NB4 (cell line): ENCODE measurements around the gene MYBL2.

ENCODE experiments used
- DNase-seq: peaks from one replicate; pipeline ENCODE4 v3.0.0; 2010; ENCODE audit warnings: low read depth
- H3K4me3 ChIP-seq: one replicate; pipeline ENCODE4 v1.5.1; 2011; ENCODE audit warnings: mild to moderate bottlenecking, low read depth, low read length, moderate library complexity
- MYC ChIP-seq: IDR thresholded peaks from 2 replicates; pipeline ENCODE4 v1.6.1; 2011; ENCODE audit warnings: low read depth, low read length
- POLR2A ChIP-seq: IDR thresholded peaks from 2 replicates; pipeline ENCODE4 v1.6.1; 2011; ENCODE audit warnings: mild to moderate bottlenecking; ENCODE audit not compliant: insufficient read length; ENCODE audit errors: extremely low read depth
- TF ChIP-seq, protein P1 (sequence below): IDR thresholded peaks from 2 replicates; pipeline ENCODE4 v1.6.1; 2011; ENCODE audit warnings: low read depth, low read length
- TF ChIP-seq, protein P2 (sequence below): IDR thresholded peaks from one replicate; pipeline ENCODE4 v1.5.1; 2012; ENCODE audit warnings: low read depth, low read length

MYBL2 gene

DNA sequence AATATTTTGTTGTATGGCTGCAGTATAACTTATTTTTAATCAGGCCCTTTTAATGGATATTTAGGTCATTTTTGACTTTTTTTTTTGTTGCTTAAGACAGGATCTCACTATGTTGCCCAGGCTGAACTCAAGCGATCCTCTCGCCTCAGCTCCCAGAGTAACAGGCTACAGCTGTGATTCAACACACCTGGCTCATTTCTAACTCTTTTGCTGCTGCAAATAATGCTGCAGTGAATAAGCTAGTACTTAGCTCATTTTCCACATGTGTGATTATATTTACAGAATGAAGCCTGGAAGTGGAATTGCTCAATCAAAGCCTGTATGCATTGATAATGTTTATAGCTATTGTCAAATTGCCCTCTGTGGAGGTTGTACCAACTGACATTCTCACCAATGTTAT lies 58.8 kb downstream of the MYBL2 start:
- DNase-seq, result peak; percentile 28
- TF ChIP-seq POLR2A (no peak), MYC (no peak)
- TF ChIP-seq, protein P1, sequence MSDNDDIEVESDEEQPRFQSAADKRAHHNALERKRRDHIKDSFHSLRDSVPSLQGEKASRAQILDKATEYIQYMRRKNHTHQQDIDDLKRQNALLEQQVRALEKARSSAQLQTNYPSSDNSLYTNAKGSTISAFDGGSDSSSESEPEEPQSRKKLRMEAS, result no peak
- TF ChIP-seq, protein P2, sequence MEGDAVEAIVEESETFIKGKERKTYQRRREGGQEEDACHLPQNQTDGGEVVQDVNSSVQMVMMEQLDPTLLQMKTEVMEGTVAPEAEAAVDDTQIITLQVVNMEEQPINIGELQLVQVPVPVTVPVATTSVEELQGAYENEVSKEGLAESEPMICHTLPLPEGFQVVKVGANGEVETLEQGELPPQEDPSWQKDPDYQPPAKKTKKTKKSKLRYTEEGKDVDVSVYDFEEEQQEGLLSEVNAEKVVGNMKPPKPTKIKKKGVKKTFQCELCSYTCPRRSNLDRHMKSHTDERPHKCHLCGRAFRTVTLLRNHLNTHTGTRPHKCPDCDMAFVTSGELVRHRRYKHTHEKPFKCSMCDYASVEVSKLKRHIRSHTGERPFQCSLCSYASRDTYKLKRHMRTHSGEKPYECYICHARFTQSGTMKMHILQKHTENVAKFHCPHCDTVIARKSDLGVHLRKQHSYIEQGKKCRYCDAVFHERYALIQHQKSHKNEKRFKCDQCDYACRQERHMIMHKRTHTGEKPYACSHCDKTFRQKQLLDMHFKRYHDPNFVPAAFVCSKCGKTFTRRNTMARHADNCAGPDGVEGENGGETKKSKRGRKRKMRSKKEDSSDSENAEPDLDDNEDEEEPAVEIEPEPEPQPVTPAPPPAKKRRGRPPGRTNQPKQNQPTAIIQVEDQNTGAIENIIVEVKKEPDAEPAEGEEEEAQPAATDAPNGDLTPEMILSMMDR, result no peak
- H3K4me3 ChIP-seq, result no peak overlapping the region

DNA sequence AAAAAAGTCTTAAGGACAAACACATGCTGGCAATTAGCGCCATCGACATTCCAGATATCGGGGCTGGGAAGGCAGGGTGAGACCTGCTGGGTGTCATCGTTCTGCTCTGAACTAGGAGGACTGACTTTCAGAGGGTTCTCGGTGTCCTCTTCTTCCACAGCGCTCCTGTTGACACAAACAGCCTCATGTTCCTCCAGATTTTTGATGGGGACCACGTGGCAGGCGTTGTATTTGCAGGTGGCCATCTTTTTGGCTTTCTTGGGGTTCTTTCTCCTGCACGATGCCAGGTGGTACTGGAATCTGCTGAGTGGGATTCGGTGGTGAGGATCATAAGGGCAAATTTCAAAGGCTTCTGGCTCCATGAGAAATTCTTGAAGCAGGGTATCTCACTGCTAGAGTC lies 59.4 kb downstream of the MYBL2 start:
- TF ChIP-seq POLR2A (no peak), MYC (no peak)
- TF ChIP-seq, protein P2, result no peak
- TF ChIP-seq, protein P1, result no peak
- no peak for DNase-seq
- no peak overlapping the region for H3K4me3 ChIP-seq

DNA sequence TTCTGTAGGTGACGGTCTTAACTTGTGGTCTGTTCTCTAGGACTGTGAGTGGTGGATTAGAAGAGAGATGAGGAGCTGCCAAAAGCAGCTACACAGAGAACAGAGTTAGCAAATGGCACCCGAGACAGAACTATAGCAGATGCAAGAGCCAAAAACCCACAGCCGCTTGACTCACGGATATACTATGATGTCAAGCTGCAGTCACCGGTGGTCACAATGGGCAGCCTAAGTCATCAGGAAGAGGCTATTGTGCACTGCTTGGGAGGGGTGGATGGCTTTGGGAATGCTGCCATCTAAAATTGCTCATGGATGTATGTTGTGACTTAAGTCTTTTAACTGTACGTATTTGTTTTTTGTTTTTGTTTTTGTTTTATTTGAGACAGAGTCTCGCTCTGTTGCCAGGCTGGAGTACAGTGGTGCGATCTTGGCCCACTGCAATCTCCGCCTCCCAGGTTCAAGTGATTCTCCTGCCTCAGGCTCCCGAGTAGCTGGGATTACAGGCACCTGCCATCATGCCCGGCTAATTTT lies 60.0 kb downstream of the MYBL2 start, which contains the start of gene GTSF1L:
Gene GTSF1L, minus strand, starts transcription at position 192 of the 528 bp plus-strand sequence. CDS start 308 bp downstream, outside the sequence.
- DNase-seq, result no peak

DNA sequence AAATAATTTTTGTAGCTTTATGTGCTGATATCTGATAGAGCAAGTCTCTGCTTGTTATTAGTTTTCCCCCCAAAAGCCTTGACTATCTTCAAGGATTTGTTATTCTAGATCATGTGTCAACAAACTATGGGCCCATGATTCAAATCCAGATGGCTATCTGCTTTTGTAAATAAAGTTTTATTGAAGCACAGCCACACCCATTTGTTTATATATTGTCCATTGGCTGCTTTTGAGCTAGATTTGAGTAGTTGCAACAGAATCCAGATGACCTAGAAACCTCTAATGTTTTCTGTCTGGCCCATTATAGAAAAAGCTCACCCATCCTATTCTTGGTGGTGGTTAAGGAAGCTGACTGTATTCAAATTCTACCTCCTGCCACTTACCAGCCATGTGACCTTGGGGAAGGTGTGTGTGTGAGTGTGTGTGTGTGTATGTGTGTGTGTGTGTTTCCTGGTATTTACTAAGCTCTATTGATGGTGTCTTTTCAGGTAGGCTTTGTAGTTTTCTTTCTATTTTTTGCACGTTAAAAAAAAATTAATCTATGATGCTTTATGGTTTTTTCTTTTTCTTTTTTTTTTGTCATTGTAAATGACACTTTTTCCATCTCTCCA lies 61.2 kb downstream of the MYBL2 start:
- no peak for DNase-seq
- no peak overlapping the region for H3K4me3 ChIP-seq
- TF ChIP-seq, protein P1, result no peak
- TF ChIP-seq MYC, result no peak
- TF ChIP-seq, protein P2, result no peak
- TF ChIP-seq POLR2A, result no peak

More for the DNA sequence above, 60.0 kb downstream of the MYBL2 start, which contains the start of gene GTSF1L:
- TF ChIP-seq, protein P2, result no peak
- TF ChIP-seq, protein P1, result no peak
- TF ChIP-seq POLR2A (no peak), MYC (no peak)
- no peak within 1 kb of the TSS for H3K4me3 ChIP-seq

DNA sequence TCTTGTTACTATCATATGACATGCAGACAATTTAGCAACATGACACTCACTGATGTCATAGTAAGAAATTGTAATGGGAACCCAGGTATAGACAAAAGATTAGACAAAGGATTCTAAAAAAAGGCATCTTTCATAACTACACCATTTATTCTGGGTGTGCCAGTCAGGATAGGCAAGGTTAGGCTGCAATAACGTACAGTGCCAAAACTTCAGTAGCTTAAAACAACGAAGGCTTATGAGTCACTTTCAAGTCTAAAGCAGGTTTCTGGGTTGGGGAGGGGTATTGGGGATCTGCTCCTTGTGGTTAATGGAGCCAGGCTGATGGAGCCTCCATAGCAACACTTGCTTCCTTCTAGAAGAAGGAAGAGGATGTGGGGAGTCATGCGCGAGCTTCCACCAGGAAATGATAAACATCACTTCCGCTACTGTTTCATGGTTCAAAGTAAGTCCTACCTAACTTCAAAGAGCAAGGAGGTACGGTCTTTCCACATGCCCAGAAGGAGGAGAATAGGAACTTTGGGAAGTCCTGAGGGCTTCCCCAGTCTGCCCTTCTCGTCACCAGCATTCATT lies 61.9 kb downstream of the MYBL2 start:
- TF ChIP-seq MYC, result no peak
- TF ChIP-seq POLR2A, result no peak
- TF ChIP-seq, protein P1, result no peak
- TF ChIP-seq, protein P2, result no peak
- no peak overlapping the region for H3K4me3 ChIP-seq
- no peak for DNase-seq
